GM21360 (cell line): ENCODE measurements around the gene DND1.
"Not testable (repeated sequence)": the region's sequence is repeated elsewhere in the genome, so short reads cannot be mapped to it uniquely, and the experiment has no call there.

Source experiments
- ATAC-seq: cut with Tn5 transposase; IDR thresholded peaks from one replicate; pipeline ENCODE4 v1.9.1; 2021; ENCODE audit warnings: mild to moderate bottlenecking, moderate library complexity; ENCODE audit not compliant: unreplicated experiment

The DND1 gene

DNA sequence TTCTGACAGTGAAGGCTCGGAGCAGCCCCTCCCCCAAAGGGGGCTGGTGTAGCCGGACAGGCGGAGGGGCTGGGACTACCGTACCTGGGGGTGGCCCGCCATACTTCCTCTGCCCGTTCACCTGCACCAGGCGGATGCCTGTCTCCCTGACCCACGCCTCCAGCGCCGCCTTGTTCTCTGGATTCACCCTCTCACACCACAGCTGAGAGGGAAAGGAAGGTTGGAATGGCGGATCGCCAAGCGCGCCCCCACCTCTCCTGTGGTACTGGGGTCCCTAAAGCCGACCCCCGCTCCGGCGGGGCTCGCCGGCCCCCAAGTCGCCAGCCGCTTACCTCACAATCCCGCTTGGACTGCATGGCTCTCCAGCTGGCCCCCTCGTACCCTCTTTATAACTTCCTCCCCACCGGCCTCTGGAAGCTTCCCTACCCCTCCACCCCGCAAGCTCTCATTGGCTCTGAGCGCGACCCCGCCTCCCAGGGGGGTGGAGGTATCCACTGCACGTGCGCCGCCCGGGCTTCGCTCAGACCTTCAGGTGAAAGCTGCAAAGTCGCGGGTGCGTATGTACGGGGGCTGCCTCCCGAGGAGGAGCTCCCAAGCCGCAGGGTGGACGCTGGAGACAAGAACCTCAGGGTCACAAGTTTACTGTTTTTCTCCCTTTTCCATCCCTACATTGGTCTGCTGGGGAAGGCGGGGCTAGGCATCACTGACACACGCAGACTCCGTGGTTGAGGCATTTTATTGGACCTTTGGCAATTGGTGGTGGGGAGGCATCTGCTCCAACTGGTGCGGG is at the start of gene DND1:
Gene DND1 (minus strand): TSS at position 390 of the 790 bp plus-strand sequence. CDS start 34 bp downstream, at position 356.
- ATAC-seq: no peak

GRCh38 chr5:140721395-140721794 is 48.0 kb upstream of the DND1 start:
- ATAC-seq: not testable (repeated sequence)

GRCh38 chr5:140720738-140721137 is 47.4 kb upstream of the DND1 start:
- not testable (repeated sequence) for ATAC-seq

GRCh38 chr5:140718266-140718592 is 44.9 kb upstream of the DND1 start:
- no peak for ATAC-seq

DNA sequence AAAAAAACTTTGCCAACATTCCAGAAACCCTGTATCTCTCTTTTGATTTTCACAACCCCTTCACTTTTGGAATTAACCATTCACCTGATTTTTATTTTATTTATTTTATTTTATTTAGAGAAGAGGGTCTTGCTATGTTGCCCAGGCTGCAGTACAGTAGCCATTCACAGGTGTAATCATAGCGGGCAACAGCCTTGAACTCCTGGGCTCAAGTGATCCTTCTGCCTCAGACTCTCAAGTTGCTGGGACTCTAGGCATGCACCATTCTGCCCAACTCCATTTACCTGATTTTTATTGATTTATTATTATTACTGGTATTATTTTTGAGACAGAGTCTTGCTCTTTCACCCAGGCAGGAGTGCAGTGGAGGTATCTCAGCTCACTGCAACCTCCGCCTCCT is 42.9 kb upstream of the DND1 start:
- not testable (repeated sequence) for ATAC-seq

DNA sequence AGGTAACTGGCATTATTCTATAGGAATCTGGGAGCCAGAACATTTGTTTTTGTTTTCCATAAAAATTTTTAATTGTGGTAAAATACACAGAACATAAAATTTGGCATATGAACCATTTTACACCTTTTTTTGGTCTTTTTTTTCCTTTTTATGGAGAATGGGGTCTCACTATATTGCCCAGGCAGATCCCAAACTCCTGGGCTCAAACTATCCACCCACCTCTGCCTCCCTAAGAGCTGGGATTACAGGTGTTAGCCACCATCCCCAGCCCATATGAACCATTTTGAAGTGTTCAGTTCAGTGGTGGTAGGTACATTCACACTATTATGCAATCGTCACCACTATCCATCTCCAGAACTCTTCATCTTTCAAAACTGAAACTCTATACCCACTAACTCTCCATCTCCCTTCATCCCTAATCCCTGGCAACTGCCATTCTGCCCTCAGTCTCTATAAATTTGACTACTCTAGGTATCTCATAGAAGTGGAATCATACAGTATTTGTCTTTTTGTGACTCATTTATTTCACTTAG is 40.3 kb upstream of the DND1 start:
- no peak for ATAC-seq

- no peak for ATAC-seq
Observed at GRCh38 chr5:140711794-140712193, 38.4 kb upstream of the DND1 start.

GRCh38 chr5:140710899-140711552 is 37.6 kb upstream of the DND1 start:
- peak; percentile 85 for ATAC-seq

DNA sequence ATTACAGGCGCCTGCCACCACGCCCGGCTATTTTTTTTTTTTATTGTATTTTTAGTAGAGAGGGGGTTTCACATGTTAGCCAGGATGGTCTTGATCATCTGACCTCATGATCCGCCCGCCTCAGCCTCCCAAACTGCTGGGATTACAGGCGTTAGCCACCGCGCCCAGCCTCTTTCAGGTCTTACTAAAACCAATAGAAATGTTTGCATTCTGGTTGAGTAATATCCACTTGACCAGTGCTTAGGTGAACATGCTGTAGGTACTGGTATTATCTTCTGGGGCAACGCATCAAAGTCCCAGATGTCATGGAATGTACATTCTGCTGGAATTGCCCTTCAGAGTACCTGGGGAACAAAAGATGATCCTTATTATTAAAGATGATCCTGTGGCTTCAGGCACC is 35.4 kb upstream of the DND1 start:
- not testable (repeated sequence) for ATAC-seq

GRCh38 chr5:140707812-140708211 is 34.4 kb upstream of the DND1 start:
- ATAC-seq: no peak

DNA sequence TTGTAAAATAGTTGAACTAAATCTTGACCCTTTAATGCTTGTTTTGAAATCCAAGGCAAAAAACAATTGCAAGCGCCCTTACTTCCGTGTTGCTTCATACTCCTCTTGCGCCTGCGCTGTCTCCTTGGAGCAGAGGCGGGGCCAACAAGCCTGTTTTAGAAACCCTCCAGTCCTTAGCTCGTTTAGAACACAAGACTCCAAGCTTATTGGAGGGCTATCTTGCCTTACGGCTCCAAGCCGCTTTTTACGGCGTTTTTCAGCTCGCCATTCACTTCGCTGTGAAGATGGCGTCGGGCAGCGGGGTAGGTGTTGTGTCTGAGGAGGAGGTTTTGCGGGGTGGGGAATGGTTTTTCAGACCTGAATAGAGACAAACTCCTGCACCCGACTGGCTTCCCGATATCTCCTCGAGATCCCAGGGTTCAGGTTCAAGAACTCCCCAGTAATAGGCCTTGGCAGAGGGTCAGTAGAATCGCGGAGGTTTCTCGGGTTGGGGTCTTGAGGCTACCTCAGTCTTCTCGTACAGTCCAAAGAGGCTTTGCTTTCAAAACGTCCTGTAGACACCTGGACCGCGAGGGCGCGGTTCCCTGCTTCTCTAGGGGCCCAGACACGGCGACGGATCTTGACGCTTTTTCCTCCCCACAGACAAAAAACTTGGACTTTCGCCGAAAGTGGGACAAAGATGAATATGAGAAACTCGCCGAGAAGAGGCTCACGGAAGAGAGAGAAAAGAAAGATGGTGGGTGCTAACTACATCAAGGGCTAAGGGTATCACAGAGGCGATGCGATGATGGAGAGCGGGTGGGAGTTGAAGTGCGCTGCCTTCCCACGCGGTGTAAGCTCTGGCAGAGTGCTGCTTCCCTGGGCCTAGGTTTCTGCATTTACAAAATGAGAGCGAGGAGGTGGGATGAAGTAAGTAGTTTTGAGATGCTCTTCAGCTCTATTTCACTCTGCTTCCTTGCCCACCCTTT is 27.1 kb upstream of the DND1 start, which contains the start of gene ZMAT2:
Gene ZMAT2 (plus strand): TSS at position 271 of the 968 bp plus-strand sequence. CDS start 14 bp downstream, at position 285.
- ATAC-seq: peak; percentile 98

GRCh38 chr5:140696891-140697492 is 23.6 kb upstream of the DND1 start:
- ATAC-seq: no peak

- ATAC-seq: no peak
Observed at GRCh38 chr5:140694276-140694675, 20.9 kb upstream of the DND1 start.

GRCh38 chr5:140690941-140691924 is 17.9 kb upstream of the DND1 start, which contains the start of the genes HARS1 and HARS2:
HARS1 (minus strand) TSS chr5:140691370; CDS start chr5:140691304, 66 bp downstream.
HARS2 (plus strand) TSS chr5:140691455; CDS start chr5:140691649, 194 bp downstream.
- ATAC-seq: peak; percentile 96

DNA sequence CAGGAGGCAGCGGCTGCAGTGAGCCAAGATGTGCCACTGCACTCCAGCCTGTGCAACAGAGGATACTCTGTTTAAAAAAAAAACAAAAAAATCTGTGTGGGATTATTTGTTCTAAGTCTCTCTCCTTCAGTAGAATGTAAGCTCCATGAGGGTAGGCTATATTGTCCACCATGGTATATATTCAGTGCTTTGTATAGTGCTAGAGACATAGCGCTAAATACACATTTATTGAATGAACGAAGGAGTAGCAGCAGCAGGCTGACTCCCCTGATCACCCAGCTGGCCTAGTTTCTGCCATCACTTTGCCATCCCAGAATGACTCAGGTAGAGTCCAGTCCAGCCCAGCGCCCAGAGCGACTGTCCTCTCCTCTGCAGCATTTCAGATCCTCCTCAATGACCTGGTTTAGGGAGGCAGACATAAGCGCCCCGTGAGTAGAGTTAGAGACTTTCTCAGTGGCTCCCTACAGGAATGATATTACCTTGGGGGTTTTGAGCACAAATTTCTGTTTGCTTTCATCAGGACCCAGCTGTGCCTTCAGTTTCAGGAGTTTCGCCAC is 17.1 kb upstream of the DND1 start:
- ATAC-seq: no peak

DNA sequence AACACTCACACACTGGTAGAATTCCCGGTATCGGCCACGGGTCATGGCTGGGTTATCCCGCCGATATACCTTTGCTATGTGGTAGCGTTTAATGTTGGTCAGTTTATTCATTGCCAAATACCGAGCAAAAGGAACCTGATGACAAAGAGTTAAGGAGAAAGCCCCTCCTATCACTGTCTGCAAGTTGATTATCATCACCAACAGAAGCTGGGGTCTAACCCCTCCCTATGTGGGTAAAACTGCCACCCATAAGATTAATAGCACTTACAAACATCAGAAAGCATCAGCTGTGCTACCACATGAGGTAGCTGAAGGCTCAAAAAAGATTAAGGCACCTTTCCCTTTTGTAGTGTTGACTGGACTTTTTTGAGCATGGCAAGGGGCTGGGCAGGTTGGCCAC is 5.6 kb upstream of the DND1 start:
- no peak for ATAC-seq

DNA sequence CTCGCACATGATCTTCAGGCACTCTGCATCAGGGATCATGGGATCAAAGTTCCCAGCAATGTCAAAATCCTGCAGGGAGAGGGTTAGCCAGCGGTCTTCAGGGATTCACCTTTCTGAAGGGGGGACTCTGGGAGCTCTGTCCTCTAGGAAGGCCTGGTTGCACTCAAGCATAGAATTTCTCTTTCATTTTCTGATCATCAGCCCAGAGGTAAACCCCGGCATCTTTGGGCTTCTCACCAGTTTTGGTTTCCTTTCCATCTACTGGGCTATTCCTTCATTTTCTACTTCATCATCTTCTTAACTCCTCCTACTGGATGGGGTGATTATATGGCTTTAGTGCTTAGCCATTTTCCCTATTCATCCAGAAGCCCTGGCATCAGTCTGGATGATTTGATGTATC is 4.6 kb upstream of the DND1 start:
- ATAC-seq: peak; percentile 43

GRCh38 chr5:140674629-140675028 is 1.3 kb upstream of the DND1 start:
- no peak for ATAC-seq

GRCh38 chr5:140674211-140674610 is 835 bp upstream of the DND1 start:
- ATAC-seq: no peak
